Measurements from ENCODE around the gene TAP2. TPM values are rescaled to one million over a fixed set of nuclear protein-coding genes. Genes with fewer than 3 reads are reported as not detected.
A peak's percentile ranks its signal among the peaks of the same experiment; 100 is the strongest.

The TAP2 gene
- total RNA-seq, 1 donor from 2014 or later: 22.4 TPM

GRCh38 chr6:32837651-32838113, 857 bp downstream of the TAP2 start:
- Histone ChIP-seq H3K36me3 (peaks cover 46% of the 10 kb centered on the region), H3K27me3 (ENCODE audit: low read depth) (no peaks in the 10 kb centered on the region), H3K4me1 (peaks cover 30% of the 10 kb centered on the region), H3K9me3 (replicated peaks) (no peaks in the 10 kb centered on the region), H3K4me3 (peak overlapping the region; percentile 90), H3K27ac (replicated peaks) (peak overlapping the region; percentile 98)
- DNase-seq: no peak
- intact Hi-C loops (cut with micrococcal nuclease): no loop called here
- no peak for TF ChIP-seq CTCF (IDR thresholded peaks at IDR 0.05; ENCODE audit: borderline replicate concordance)

DNA sequence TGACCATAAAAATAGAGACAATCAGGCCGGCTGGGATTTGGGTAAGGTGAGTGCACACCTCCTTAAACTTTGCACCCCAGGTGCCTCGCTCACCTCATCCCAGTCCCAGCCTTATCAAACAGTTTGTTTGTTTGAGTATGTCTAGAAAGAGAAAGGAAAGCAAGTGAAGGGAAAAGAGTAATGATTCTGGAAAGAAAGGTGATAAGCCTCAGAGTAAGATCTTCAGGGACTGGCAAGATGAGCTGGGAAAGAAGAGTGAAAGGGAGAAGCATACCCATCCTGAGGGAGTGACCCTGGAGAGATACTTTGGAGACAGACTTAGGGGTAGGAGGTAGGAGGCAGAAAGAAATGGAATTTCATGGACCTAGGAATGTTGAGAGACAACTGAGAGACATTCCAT, 1.7 kb downstream of the TAP2 start:
- H3K9me3 ChIP-seq (replicated peaks): no peaks in the 10 kb centered on the region
- TF ChIP-seq CTCF (IDR thresholded peaks at IDR 0.05; ENCODE audit: borderline replicate concordance): no peak
- H3K4me3 ChIP-seq: no peak overlapping the region

GRCh38 chr6:32835167-32835893, 3.2 kb downstream of the TAP2 start:
- DNase-seq: no peak
- intact Hi-C loops (cut with micrococcal nuclease): no loop called here

More for the DNA sequence above, 1.7 kb downstream of the TAP2 start:
- Histone ChIP-seq H3K27ac (replicated peaks) (no peak overlapping the region), H3K36me3 (peaks cover 46% of the 10 kb centered on the region), H3K4me1 (peaks cover 22% of the 10 kb centered on the region), H3K27me3 (ENCODE audit: low read depth) (no peaks in the 10 kb centered on the region)
- DNase-seq: no peak
- intact Hi-C loops (cut with micrococcal nuclease): no loop called here

GRCh38 chr6:32833664-32834063, 4.9 kb downstream of the TAP2 start:
- Histone ChIP-seq H3K36me3 (peaks cover 59% of the 10 kb centered on the region), H3K9me3 (replicated peaks) (no peaks in the 10 kb centered on the region), H3K27me3 (ENCODE audit: low read depth) (no peaks in the 10 kb centered on the region), H3K4me3 (no peak overlapping the region), H3K4me1 (peaks cover 16% of the 10 kb centered on the region), H3K27ac (replicated peaks) (no peak overlapping the region)
- no peak for DNase-seq
- intact Hi-C loops (cut with micrococcal nuclease): no loop called here
- no peak for TF ChIP-seq CTCF (IDR thresholded peaks at IDR 0.05; ENCODE audit: borderline replicate concordance)

More at GRCh38 chr6:32835167-32835893, 3.2 kb downstream of the TAP2 start:
- no peak overlapping the region for H3K4me3 ChIP-seq
- peaks cover 45% of the 10 kb centered on the region for H3K36me3 ChIP-seq
- H3K9me3 ChIP-seq (replicated peaks): no peaks in the 10 kb centered on the region
- no peaks in the 10 kb centered on the region for H3K27me3 ChIP-seq (ENCODE audit: low read depth)
- no peak for TF ChIP-seq CTCF (IDR thresholded peaks at IDR 0.05; ENCODE audit: borderline replicate concordance)
- peaks cover 21% of the 10 kb centered on the region for H3K4me1 ChIP-seq
- no peak overlapping the region for H3K27ac ChIP-seq (replicated peaks)

DNA sequence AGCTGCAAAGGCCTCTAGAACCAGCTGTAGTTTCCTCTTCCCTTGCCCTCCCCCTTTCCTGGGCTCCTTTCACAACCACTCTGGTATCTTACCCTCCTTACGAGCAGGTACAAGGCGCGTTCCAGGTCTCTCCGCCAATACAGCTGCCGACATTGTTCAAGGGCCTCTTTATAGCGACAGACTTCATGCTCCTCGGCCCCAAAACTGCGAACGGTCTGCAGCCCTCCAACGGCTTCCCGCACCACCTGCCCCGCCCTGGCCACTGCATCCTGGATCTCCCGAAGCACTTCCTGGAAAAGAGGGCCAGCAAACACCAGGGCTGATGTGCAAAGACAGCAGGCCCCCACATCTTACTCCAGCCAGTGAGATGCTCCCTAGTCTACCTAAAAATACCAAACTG, 6.0 kb downstream of the TAP2 start:
- H3K9me3 ChIP-seq (replicated peaks): no peaks in the 10 kb centered on the region
- H3K36me3 ChIP-seq: peaks cover 60% of the 10 kb centered on the region

More for the DNA sequence above, 6.0 kb downstream of the TAP2 start:
- H3K4me1 ChIP-seq: peaks cover 6% of the 10 kb centered on the region
- no peak for TF ChIP-seq CTCF (IDR thresholded peaks at IDR 0.05; ENCODE audit: borderline replicate concordance)
- H3K27me3 ChIP-seq (ENCODE audit: low read depth): no peaks in the 10 kb centered on the region
- H3K4me3 ChIP-seq: no peak overlapping the region
- DNase-seq: no peak
- intact Hi-C loops (cut with micrococcal nuclease): no loop called here
- no peak overlapping the region for H3K27ac ChIP-seq (replicated peaks)

Measured in left ventricle myocardium inferior (tissue), 1 donor.